H1 (cell line): ENCODE results near the gene TEAD1. TPM values are rescaled to one million over a fixed set of nuclear protein-coding genes. Genes with fewer than 3 reads are reported as not detected.

Experiments
- CTCF ChIA-PET: fragments of 300-600 bp; sonication (Branson Sonifier 250); formaldehyde crosslinking; loops from one replicate; lab custom pipeline; 2021; ENCODE audit not compliant: partially characterized antibody; lab: Charles Lee
- POLR2A ChIA-PET: fragments of 300-600 bp; sonication (Branson Sonifier 250); formaldehyde crosslinking; loops from one replicate; lab custom pipeline; 2021; ENCODE audit warnings: inconsistent platforms; ENCODE audit not compliant: partially characterized antibody; lab: Charles Lee
- DNase-seq, 2 experiments: peaks; one replicate each; pipeline versions ENCODE4 v3.0.0 to v3.0.0-alpha.2; 2010 to 2022; ENCODE audit warnings: low spot score in 2 of 2, low read depth in 1 of 2, mixed read lengths in 1 of 2
- FAIRE-seq: peaks from 2 replicates; lab custom pipeline; 2011; peaks lifted over from hg19 to GRCh38; lab: Jason Lieb, UNC
- H2AFZ ChIP-seq: 2 replicates; pipeline ENCODE4 v1.8.1; 2012; ENCODE audit warnings: low read length, inconsistent platforms
- H2AK5ac ChIP-seq: 2 replicates; pipeline ENCODE4 v1.6.1; 2013; ENCODE audit warnings: low read depth, low read length
- H2BK120ac ChIP-seq: replicated peaks from 2 replicates; pipeline ENCODE3; 2013; ENCODE audit warnings: low read depth, low read length, inconsistent platforms
- H2BK12ac ChIP-seq: 2 replicates; pipeline ENCODE4 v1.6.1; 2013; ENCODE audit warnings: low read depth, low read length
- H2BK15ac ChIP-seq: 2 replicates; pipeline ENCODE4 v1.6.1; 2013; ENCODE audit warnings: low read length
- H2BK20ac ChIP-seq: 2 replicates; pipeline ENCODE4 v1.6.1; 2013; ENCODE audit warnings: low read length
- H2BK5ac ChIP-seq: 2 replicates; pipeline ENCODE4 v1.6.1; 2013; ENCODE audit warnings: low read depth, low read length
- H3K14ac ChIP-seq: 2 replicates; pipeline ENCODE4 v1.6.1; 2013; ENCODE audit warnings: inconsistent platforms; ENCODE audit not compliant: insufficient read length
- H3K18ac ChIP-seq: 2 replicates; pipeline ENCODE4 v1.6.1; 2013; ENCODE audit warnings: low read length; ENCODE audit errors: extremely low read depth
- H3K23ac ChIP-seq: 2 replicates; pipeline ENCODE4 v1.6.1; 2013; ENCODE audit warnings: inconsistent platforms; ENCODE audit not compliant: insufficient read length
- H3K23me2 ChIP-seq: 2 replicates; pipeline ENCODE4 v1.6.1; 2013; ENCODE audit warnings: low read depth, low read length
- H3K27ac ChIP-seq: 2 replicates; pipeline ENCODE4 v1.6.1; 2011; ENCODE audit warnings: low read depth, low read length, inconsistent platforms
- H3K27me3 ChIP-seq, 4 experiments: replicated peaks in 1 of 4; 1 replicate in 1 of 4; 2 replicates in 3 of 4; pipeline versions ENCODE4 v1.6.1 to v1.8.1; 2011 to 2013; ENCODE audit warnings: low read length in 3 of 4, mild to moderate bottlenecking in 3 of 4, inconsistent platforms in 2 of 4, mixed read lengths in 2 of 4, moderate library complexity in 1 of 4; ENCODE audit not compliant: control insufficient read depth in 3 of 4, insufficient read depth in 3 of 4; ENCODE audit errors: extremely low read depth in 1 of 4
- H3K36me3 ChIP-seq, 4 experiments: 2 replicates each; pipeline versions ENCODE4 v1.6.1 to v1.8.1; 2011 to 2013; ENCODE audit warnings: mild to moderate bottlenecking in 4 of 4, low read length in 3 of 4, moderate library complexity in 2 of 4, control low read depth in 1 of 4, inconsistent platforms in 1 of 4; ENCODE audit not compliant: insufficient read depth in 4 of 4, control insufficient read depth in 2 of 4
- H3K4ac ChIP-seq: replicated peaks from 2 replicates; pipeline ENCODE3; 2013; ENCODE audit warnings: low read length, low read depth, mixed read lengths, inconsistent platforms; ENCODE audit not compliant: insufficient read length
- H3K4me1 ChIP-seq, 4 experiments: replicated peaks in 1 of 4; 1 replicate in 1 of 4; 2 replicates in 3 of 4; pipeline versions ENCODE4 v1.6.1 to v1.8.1; 2011 to 2013; ENCODE audit warnings: low read length in 3 of 4, inconsistent platforms in 2 of 4, mixed read lengths in 1 of 4; ENCODE audit not compliant: insufficient read depth in 4 of 4, control insufficient read depth in 3 of 4
- H3K4me2 ChIP-seq, 2 experiments: 2 replicates each; pipeline versions ENCODE4 v1.6.1 to v1.8.1; 2011 to 2013; ENCODE audit warnings: low read depth in 2 of 2, low read length in 2 of 2, control low read depth in 1 of 2, inconsistent platforms in 1 of 2, mild to moderate bottlenecking in 1 of 2; ENCODE audit not compliant: insufficient read depth in 1 of 2
- H3K4me3 ChIP-seq, 4 experiments: fragments of 200-600, 300-600 bp in 1 of 4; sonication (generic), shearing (Covaris generic), sonication (Bioruptor Twin) in 1 of 4; 2 replicates each; pipeline versions ENCODE4 v1.5.1 to v1.8.1; 2011 to 2016; ENCODE audit warnings: low read length in 4 of 4, low read depth in 3 of 4, control low read depth in 2 of 4, inconsistent platforms in 2 of 4, mild to moderate bottlenecking in 2 of 4, mixed read lengths in 1 of 4, moderate library complexity in 1 of 4; ENCODE audit not compliant: insufficient read depth in 2 of 4; ENCODE audit errors: extremely low read depth in 1 of 4
- H3K56ac ChIP-seq: replicated peaks from 2 replicates; pipeline ENCODE3; 2013; ENCODE audit warnings: low read depth, mild to moderate bottlenecking, mixed read lengths, low read length, inconsistent platforms; ENCODE audit not compliant: insufficient read length
- H3K79me1 ChIP-seq: 2 replicates; pipeline ENCODE4 v1.6.1; 2013; ENCODE audit warnings: low read depth, low read length, control low read depth
- H3K79me2 ChIP-seq, 2 experiments: 2 replicates each; pipeline versions ENCODE4 v1.6.1 to v1.8.1; 2012 to 2013; ENCODE audit warnings: low read length in 2 of 2, mild to moderate bottlenecking in 2 of 2, inconsistent platforms in 1 of 2; ENCODE audit not compliant: insufficient read depth in 2 of 2, control insufficient read depth in 1 of 2
- H3K9ac ChIP-seq, 4 experiments: replicated peaks in 1 of 4; 1 replicate in 1 of 4; 2 replicates in 3 of 4; pipeline versions ENCODE4 v1.6.1 to v1.8.1; 2011 to 2013; ENCODE audit warnings: low read depth in 3 of 4, low read length in 3 of 4, control low read depth in 2 of 4, mild to moderate bottlenecking in 2 of 4, moderate library complexity in 2 of 4, inconsistent platforms in 1 of 4; ENCODE audit errors: extremely low read depth in 1 of 4
- H3K9me3 ChIP-seq, 2 experiments: 2 replicates each; pipeline versions ENCODE4 v1.6.1 to v1.8.1; 2012 to 2013; ENCODE audit warnings: mild to moderate bottlenecking in 2 of 2, moderate library complexity in 2 of 2, control low read depth in 1 of 2, inconsistent platforms in 1 of 2, low read depth in 1 of 2, low read length in 1 of 2, mixed read lengths in 1 of 2; ENCODE audit not compliant: insufficient read depth in 2 of 2
- H4K20me1 ChIP-seq, 2 experiments: replicated peaks in 1 of 2; 2 replicates each; pipeline versions ENCODE3 to v1.8.1; 2011 to 2013; ENCODE audit warnings: inconsistent platforms in 2 of 2, low read length in 2 of 2, mild to moderate bottlenecking in 1 of 2; ENCODE audit not compliant: insufficient read depth in 2 of 2, control insufficient read depth in 1 of 2
- H4K5ac ChIP-seq: 2 replicates; pipeline ENCODE4 v1.6.1; 2013; ENCODE audit warnings: low read length, low read depth, mixed read lengths, inconsistent platforms; ENCODE audit not compliant: insufficient read length
- H4K8ac ChIP-seq: 2 replicates; pipeline ENCODE4 v1.8.0; 2013; ENCODE audit warnings: mild to moderate bottlenecking, moderate library complexity, low read length, inconsistent platforms; ENCODE audit not compliant: insufficient read depth; ENCODE audit errors: extremely low read depth
- H4K91ac ChIP-seq: replicated peaks from 2 replicates; pipeline ENCODE3; 2013; ENCODE audit warnings: low read length, mixed read lengths, inconsistent platforms; ENCODE audit not compliant: insufficient read length
- WGBS, 2 experiments: shearing (Covaris generic) in 1 of 2; methylation state at CpG; one replicate each; pipeline versions ENCODE4 v1.1.6 to v1.1.7; 2013 to 2015; ENCODE audit warnings: low lambda C conversion rate in 2 of 2, mixed read lengths in 2 of 2, inconsistent platforms in 1 of 2, low coverage in 1 of 2, missing lambda C conversion rate in 1 of 2; ENCODE audit not compliant: insufficient replicate concordance in 2 of 2, insufficient coverage in 1 of 2, insufficient read length in 1 of 2; ENCODE audit errors: extremely low coverage in 1 of 2, missing lambda C conversion rate in 1 of 2; 5-methylcytosine and 5-hydroxymethylcytosine counted together
- polyA plus RNA-seq, 7 experiments: library from polyadenylated mRNA; depleted of rRNA in 3 of 7; stranded (reverse) in 5 of 7; unstranded in 2 of 7; fragments of >200 nt in 5 of 7; fragments of 200-250 nt in 2 of 7; gene quantifications; 1 replicate in 5 of 7; 2 replicates in 1 of 7; 4 replicates in 1 of 7; pipeline versions ENCODE4 v1.2.1 to v1.2.3, GENCODE V29; 2011 to 2013; ENCODE audit warnings: missing spikeins in 2 of 7, mixed read lengths in 2 of 7
- total RNA-seq: library from RNA; stranded (reverse); fragmentation: NEBNext Ultra II Directional; extraction: Animal tissue kit (Norgen Biotek cat#: 25700); gene quantifications from 2 replicates; pipeline ENCODE4 v1.2.1, GENCODE V29; 2021

The TEAD1 gene
- total and polyA plus RNA-seq, 2 of the 8 experiments (the other 6 are each of a cell fraction or from before 2014, with no cell fraction given), result 15.6 to 67.4 TPM

- H2BK5ac ChIP-seq, result no peak overlapping the region
- H2AK5ac ChIP-seq, result no peak overlapping the region
- no peak overlapping the region for H3K4me2 ChIP-seq
Observed at GRCh38 chr11:12968101-12968500, 293.9 kb downstream of the TEAD1 start.

More at GRCh38 chr11:12968101-12968500, 293.9 kb downstream of the TEAD1 start:
- H2AFZ ChIP-seq, result no peak overlapping the region
- POLR2A ChIA-PET, result no interaction called here
- H3K79me2 ChIP-seq, result no peaks in the 10 kb centered on the region
- H2BK120ac ChIP-seq, result no peak overlapping the region
- H3K36me3 ChIP-seq, result no peaks in the 10 kb centered on the region
- no peak for DNase-seq
- no peaks in the 10 kb centered on the region for H3K79me1 ChIP-seq
- H3K27me3 ChIP-seq, result no peaks in the 10 kb centered on the region
- no peaks in the 10 kb centered on the region for H3K23me2 ChIP-seq
- no peak overlapping the region for H3K23ac ChIP-seq
- peaks cover 0 to 2% (median 0%) of the 10 kb centered on the region in 4 experiments; a peak in 1 of 7 replicates for H3K4me1 ChIP-seq
- no peak overlapping the region for H2BK15ac ChIP-seq
- H4K91ac ChIP-seq, result no peak overlapping the region
- WGBS, 2 experiments, result 81% methylated on average over 1 of the region's 1 CpG; no CpG with 5 or more reads in 1 of the 2 experiments
- no peak overlapping the region for H3K56ac ChIP-seq
- no peak overlapping the region for H3K9ac ChIP-seq
- no peak overlapping the region for H3K18ac ChIP-seq
- no peak overlapping the region for H3K4me3 ChIP-seq
- no peak overlapping the region for H2BK20ac ChIP-seq
- H4K20me1 ChIP-seq, result no peaks in the 10 kb centered on the region
- no peak overlapping the region for H2BK12ac ChIP-seq
- no peak overlapping the region for H3K27ac ChIP-seq
- H4K5ac ChIP-seq, result no peak overlapping the region
- CTCF ChIA-PET, result interaction anchor here (1.7 to 12.5 kb wide), 3 partner anchors 10 to 367 kb away, joined by 4 to 158 read pairs (median 116); no protein-coding TSS in a partner anchor
- no peak for FAIRE-seq
- H3K14ac ChIP-seq, result no peak overlapping the region
- H3K9me3 ChIP-seq, result no peaks in the 10 kb centered on the region
- no peak overlapping the region for H3K4ac ChIP-seq
- no peak overlapping the region for H4K8ac ChIP-seq
